H1 (cell line): Measurements from ENCODE around the gene PPY. TPM values are rescaled to one million over a fixed set of nuclear protein-coding genes. Genes with fewer than 3 reads are reported as not detected.

Experiments used
- CEBPB ChIP-seq: IDR thresholded peaks from 2 replicates; pipeline ENCODE4 v1.6.1; 2012; ENCODE audit warnings: low read depth, low read length
- CTBP2 ChIP-seq: IDR thresholded peaks from 2 replicates; pipeline ENCODE4 v1.7.0; 2011; ENCODE audit warnings: borderline replicate concordance, mild to moderate bottlenecking, moderate library complexity, mixed read lengths, low read length; ENCODE audit not compliant: insufficient read depth, insufficient read length
- E2F6 ChIP-seq: IDR thresholded peaks from 2 replicates; pipeline ENCODE4 v1.6.1; 2012; ENCODE audit warnings: inconsistent platforms
- EGR1 ChIP-seq: IDR thresholded peaks from 2 replicates; pipeline ENCODE4 v1.6.1; 2011; ENCODE audit warnings: low read depth, low read length, borderline replicate concordance
- KDM4A ChIP-seq: IDR thresholded peaks from one replicate; pipeline ENCODE4 v1.7.1; 2012; ENCODE audit warnings: low read depth, mild to moderate bottlenecking, moderate library complexity, low read length, inconsistent platforms; ENCODE audit not compliant: severe bottlenecking
- MAFK ChIP-seq: IDR thresholded peaks from 2 replicates; pipeline ENCODE4 v1.6.1; 2012; ENCODE audit warnings: low read depth, mild to moderate bottlenecking, improper control_type of control experiment, low read length
- SAP30 ChIP-seq: fragments of 300-600 bp; sonication (generic); IDR thresholded peaks from 2 replicates; pipeline ENCODE4 v1.7.1; 2012; ENCODE audit warnings: low read length, moderate library complexity, mild to moderate bottlenecking, inconsistent platforms; ENCODE audit not compliant: insufficient read depth, insufficient replicate concordance
- SRF ChIP-seq: IDR thresholded peaks from 2 replicates; pipeline ENCODE4 v1.6.1; 2011; ENCODE audit warnings: mild to moderate bottlenecking, low read depth, low read length, moderate library complexity
- TBP ChIP-seq: IDR thresholded peaks from 2 replicates; pipeline ENCODE4 v1.6.1; 2011; ENCODE audit warnings: low read depth, low read length, improper control_type of control experiment
- polyA plus RNA-seq, 7 experiments: library from polyadenylated mRNA; depleted of rRNA in 3 of 7; stranded (reverse) in 5 of 7; unstranded in 2 of 7; fragments of >200 nt in 5 of 7; fragments of 200-250 nt in 2 of 7; gene quantifications; 1 replicate in 5 of 7; 2 replicates in 1 of 7; 4 replicates in 1 of 7; pipeline versions ENCODE4 v1.2.1 to v1.2.3, GENCODE V29; 2011 to 2013; ENCODE audit warnings: missing spikeins in 2 of 7, mixed read lengths in 2 of 7
- total RNA-seq: library from RNA; stranded (reverse); fragmentation: NEBNext Ultra II Directional; extraction: Animal tissue kit (Norgen Biotek cat#: 25700); gene quantifications from 2 replicates; pipeline ENCODE4 v1.2.1, GENCODE V29; 2021
- TF ChIP-seq, protein P1 (sequence below), 3 experiments: IDR thresholded peaks; 1 replicate in 2 of 3; 2 replicates in 1 of 3; pipeline versions ENCODE4 v1.5.1 to v1.6.1; 2011; ENCODE audit warnings: low read length in 3 of 3, mild to moderate bottlenecking in 3 of 3, inconsistent platforms in 2 of 3, low read depth in 1 of 3, moderate library complexity in 1 of 3; ENCODE audit not compliant: insufficient read depth in 1 of 3; ENCODE audit errors: control extremely low read depth in 1 of 3
- TF ChIP-seq, protein P2 (sequence below): IDR thresholded peaks from 2 replicates; pipeline ENCODE4 v1.6.1; 2012; ENCODE audit warnings: inconsistent platforms

Gene PPY
- total and polyA plus RNA-seq, 2 of the 8 experiments (the other 6 are each of a cell fraction or from before 2014, with no cell fraction given), result 0.26 TPM; not detected in 1

DNA sequence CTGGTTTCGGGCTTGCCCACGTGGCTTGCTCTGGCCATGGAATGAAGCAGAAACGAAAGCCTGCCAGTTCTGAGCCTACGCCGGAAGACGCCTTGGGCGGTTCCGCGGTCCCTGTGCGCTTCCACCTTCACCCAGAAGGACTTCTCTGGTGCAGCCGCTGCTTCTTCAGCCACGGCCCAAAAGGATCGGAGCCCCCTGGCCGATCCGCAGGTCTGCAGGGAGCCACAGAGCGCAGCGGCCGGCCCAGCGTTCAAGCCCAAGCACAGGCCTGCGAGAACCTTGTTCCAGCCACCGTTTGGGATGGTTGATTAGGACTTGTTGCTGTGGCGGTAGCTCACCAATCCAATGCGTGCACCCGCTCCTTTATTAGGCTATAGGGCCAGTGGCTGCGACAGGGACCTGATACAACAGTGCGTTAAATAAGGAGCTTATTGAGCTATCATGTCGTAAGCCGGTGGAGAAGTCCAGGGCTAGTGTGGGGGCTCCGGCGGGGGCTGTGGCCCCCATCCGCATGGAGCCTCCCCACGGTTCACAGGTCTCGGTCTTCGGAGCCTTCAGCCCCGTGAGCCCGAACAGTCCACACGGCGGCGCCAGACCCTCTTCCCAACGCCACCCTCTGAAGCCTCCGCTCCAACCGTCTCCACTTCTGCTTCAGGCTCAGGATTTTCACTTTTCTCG lies 24.8 kb downstream of the PPY start (continued):
- TF ChIP-seq MAFK (no peak), CTBP2 (no peak), CEBPB (no peak), KDM4A (peak; percentile 44), E2F6 (peak; percentile 93), SRF (no peak), SAP30 (no peak), EGR1 (no peak), TBP (0 out of 2 replicates have a peak, but pooled peaks have one; percentile 18)
- TF ChIP-seq, protein P1, sequence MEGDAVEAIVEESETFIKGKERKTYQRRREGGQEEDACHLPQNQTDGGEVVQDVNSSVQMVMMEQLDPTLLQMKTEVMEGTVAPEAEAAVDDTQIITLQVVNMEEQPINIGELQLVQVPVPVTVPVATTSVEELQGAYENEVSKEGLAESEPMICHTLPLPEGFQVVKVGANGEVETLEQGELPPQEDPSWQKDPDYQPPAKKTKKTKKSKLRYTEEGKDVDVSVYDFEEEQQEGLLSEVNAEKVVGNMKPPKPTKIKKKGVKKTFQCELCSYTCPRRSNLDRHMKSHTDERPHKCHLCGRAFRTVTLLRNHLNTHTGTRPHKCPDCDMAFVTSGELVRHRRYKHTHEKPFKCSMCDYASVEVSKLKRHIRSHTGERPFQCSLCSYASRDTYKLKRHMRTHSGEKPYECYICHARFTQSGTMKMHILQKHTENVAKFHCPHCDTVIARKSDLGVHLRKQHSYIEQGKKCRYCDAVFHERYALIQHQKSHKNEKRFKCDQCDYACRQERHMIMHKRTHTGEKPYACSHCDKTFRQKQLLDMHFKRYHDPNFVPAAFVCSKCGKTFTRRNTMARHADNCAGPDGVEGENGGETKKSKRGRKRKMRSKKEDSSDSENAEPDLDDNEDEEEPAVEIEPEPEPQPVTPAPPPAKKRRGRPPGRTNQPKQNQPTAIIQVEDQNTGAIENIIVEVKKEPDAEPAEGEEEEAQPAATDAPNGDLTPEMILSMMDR (IDR thresholded peaks at IDR 0.05; ENCODE audit: control extremely low read depth in 1 of 3, insufficient read depth in 1 of 3, low read depth in 1 of 3, low read length in 3 of 3), result peak; percentile 74 to 81 (median 79)
- TF ChIP-seq, protein P2, sequence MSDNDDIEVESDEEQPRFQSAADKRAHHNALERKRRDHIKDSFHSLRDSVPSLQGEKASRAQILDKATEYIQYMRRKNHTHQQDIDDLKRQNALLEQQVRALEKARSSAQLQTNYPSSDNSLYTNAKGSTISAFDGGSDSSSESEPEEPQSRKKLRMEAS, result peak; percentile 80
